ENCODE results near the gene LYSMD1.

The LYSMD1 gene

GRCh38 chr1:151171190-151171589 lies 5.5 kb upstream of the LYSMD1 start:
- ATAC-seq = no peak
- TF ChIP-seq PATZ1 (CRISPR knock-in tag; IDR thresholded peaks at IDR 0.05; ENCODE audit: borderline replicate concordance) = no peak
- no peak for TF ChIP-seq ZNF8 (CRISPR knock-in tag; IDR thresholded peaks at IDR 0.05)
- TF ChIP-seq GLIS3 (CRISPR knock-in tag; IDR thresholded peaks at IDR 0.05) = no peak
- TF ChIP-seq ESRRG (CRISPR knock-in tag; IDR thresholded peaks at IDR 0.05) = no peak
- no peak for TF ChIP-seq CSDC2 (CRISPR knock-in tag; IDR thresholded peaks at IDR 0.05)
- no peak for TF ChIP-seq ZFP3 (CRISPR knock-in tag; IDR thresholded peaks at IDR 0.05)
- TF ChIP-seq TOX (CRISPR knock-in tag; IDR thresholded peaks at IDR 0.05; ENCODE audit: borderline replicate concordance) = no peak
- no peak for TF ChIP-seq OSR1 (CRISPR knock-in tag; IDR thresholded peaks at IDR 0.05)
- TF ChIP-seq ARNTL (CRISPR knock-in tag; IDR thresholded peaks at IDR 0.05; ENCODE audit: borderline replicate concordance, low read depth) = no peak
- TF ChIP-seq ZC3H10 (CRISPR knock-in tag; IDR thresholded peaks at IDR 0.05) = no peak
- TF ChIP-seq, protein P1, sequence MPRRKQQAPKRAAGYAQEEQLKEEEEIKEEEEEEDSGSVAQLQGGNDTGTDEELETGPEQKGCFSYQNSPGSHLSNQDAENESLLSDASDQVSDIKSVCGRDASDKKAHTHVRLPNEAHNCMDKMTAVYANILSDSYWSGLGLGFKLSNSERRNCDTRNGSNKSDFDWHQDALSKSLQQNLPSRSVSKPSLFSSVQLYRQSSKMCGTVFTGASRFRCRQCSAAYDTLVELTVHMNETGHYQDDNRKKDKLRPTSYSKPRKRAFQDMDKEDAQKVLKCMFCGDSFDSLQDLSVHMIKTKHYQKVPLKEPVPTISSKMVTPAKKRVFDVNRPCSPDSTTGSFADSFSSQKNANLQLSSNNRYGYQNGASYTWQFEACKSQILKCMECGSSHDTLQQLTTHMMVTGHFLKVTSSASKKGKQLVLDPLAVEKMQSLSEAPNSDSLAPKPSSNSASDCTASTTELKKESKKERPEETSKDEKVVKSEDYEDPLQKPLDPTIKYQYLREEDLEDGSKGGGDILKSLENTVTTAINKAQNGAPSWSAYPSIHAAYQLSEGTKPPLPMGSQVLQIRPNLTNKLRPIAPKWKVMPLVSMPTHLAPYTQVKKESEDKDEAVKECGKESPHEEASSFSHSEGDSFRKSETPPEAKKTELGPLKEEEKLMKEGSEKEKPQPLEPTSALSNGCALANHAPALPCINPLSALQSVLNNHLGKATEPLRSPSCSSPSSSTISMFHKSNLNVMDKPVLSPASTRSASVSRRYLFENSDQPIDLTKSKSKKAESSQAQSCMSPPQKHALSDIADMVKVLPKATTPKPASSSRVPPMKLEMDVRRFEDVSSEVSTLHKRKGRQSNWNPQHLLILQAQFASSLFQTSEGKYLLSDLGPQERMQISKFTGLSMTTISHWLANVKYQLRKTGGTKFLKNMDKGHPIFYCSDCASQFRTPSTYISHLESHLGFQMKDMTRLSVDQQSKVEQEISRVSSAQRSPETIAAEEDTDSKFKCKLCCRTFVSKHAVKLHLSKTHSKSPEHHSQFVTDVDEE (CRISPR knock-in tag; IDR thresholded peaks at IDR 0.05) = no peak
- TF ChIP-seq ZNF70 (CRISPR knock-in tag; IDR thresholded peaks at IDR 0.05) = no peak
- no peak for TF ChIP-seq RARB (CRISPR knock-in tag; IDR thresholded peaks at IDR 0.05)
- TF ChIP-seq SNAI2 (CRISPR knock-in tag; IDR thresholded peaks at IDR 0.05) = no peak

DNA sequence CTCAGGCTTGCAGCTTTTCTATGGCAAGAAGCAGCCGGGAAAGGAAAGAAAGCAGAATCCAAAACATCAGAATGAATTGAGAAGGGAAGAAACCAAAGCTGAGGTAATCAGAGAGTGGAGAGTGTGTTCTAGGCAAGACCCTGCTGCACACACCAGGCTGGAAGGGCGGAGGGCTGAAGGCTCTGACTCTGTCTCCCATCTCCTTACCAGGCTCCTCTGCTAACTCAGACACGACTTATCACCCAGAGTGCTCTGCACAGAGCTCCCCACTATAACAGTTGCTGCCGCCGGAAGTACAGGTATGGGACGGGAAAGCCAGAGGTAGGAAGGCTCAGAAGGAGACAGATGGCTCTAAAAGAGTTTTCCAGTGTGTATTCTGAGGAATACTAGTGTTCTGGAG lies 1.4 kb upstream of the LYSMD1 start:
- no peak for TF ChIP-seq CREB5 (CRISPR knock-in tag; IDR thresholded peaks at IDR 0.05; ENCODE audit: low read depth)
- ATAC-seq = no peak

DNA sequence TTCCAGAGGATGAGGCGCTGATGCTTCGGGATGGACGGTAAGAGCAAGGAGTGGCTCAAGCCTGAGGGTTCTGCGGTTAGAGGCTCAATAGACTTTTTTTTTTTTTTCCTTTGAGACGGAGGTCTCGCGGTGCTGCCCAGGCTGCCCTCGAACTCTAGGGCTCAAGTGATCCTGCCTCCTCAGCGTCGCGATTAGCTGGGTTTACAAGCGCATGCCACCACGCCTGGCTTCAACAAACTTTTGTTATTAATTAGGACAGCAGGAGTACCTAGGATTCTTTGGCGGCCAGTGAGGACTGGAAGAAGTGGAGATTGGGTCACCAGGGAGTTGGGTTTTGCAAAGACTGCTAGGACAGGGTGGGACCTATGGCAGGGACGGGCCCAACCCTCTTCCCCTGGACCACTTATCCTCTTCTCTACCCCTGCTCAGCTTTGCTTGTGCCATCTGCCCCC lies 829 bp upstream of the LYSMD1 start:
- ATAC-seq = peak; percentile 57

More for the DNA sequence above, 829 bp upstream of the LYSMD1 start:
- TF ChIP-seq TCF4 (CRISPR knock-in tag; IDR thresholded peaks at IDR 0.05; ENCODE audit: borderline replicate concordance) (no peak), RARB (CRISPR knock-in tag; IDR thresholded peaks at IDR 0.05) (no peak), CREB5 (CRISPR knock-in tag; IDR thresholded peaks at IDR 0.05; ENCODE audit: low read depth) (no peak), PATZ1 (CRISPR knock-in tag; IDR thresholded peaks at IDR 0.05; ENCODE audit: borderline replicate concordance) (no peak), BACH2 (CRISPR knock-in tag; IDR thresholded peaks at IDR 0.05; ENCODE audit: borderline replicate concordance) (no peak), ESRRG (CRISPR knock-in tag; IDR thresholded peaks at IDR 0.05) (no peak), CSDC2 (CRISPR knock-in tag; IDR thresholded peaks at IDR 0.05) (no peak), ZNF8 (CRISPR knock-in tag; IDR thresholded peaks at IDR 0.05) (no peak), ZC3H10 (CRISPR knock-in tag; IDR thresholded peaks at IDR 0.05) (no peak), ZNF70 (CRISPR knock-in tag; IDR thresholded peaks at IDR 0.05) (no peak), OSR1 (CRISPR knock-in tag; IDR thresholded peaks at IDR 0.05) (no peak), GLIS3 (CRISPR knock-in tag; IDR thresholded peaks at IDR 0.05) (no peak)
- TF ChIP-seq, protein P1 (CRISPR knock-in tag; IDR thresholded peaks at IDR 0.05) = no peak
- TF ChIP-seq, protein P2, sequence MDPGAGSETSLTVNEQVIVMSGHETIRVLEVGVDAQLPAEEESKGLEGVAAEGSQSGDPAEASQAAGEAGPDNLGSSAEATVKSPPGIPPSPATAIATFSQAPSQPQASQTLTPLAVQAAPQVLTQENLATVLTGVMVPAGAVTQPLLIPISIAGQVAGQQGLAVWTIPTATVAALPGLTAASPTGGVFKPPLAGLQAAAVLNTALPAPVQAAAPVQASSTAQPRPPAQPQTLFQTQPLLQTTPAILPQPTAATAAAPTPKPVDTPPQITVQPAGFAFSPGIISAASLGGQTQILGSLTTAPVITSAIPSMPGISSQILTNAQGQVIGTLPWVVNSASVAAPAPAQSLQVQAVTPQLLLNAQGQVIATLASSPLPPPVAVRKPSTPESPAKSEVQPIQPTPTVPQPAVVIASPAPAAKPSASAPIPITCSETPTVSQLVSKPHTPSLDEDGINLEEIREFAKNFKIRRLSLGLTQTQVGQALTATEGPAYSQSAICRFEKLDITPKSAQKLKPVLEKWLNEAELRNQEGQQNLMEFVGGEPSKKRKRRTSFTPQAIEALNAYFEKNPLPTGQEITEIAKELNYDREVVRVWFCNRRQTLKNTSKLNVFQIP (CRISPR knock-in tag; IDR thresholded peaks at IDR 0.05; ENCODE audit: borderline replicate concordance, low read depth) = no peak

All from SK-N-SH treated with all-trans-retinoic acid at 6 μM for 48 hours (cell line).